HCT116 (cell line): Measurements from ENCODE around the gene SMIM35. TPM values are rescaled to one million over a fixed set of nuclear protein-coding genes. Genes with fewer than 3 reads are reported as not detected.

Experiments used
- ATAC-seq: fragments of 200-7000 bp; cut with Tn5 transposase; 2 replicates; pipeline ENCODE4 v1.9.1; 2020; ENCODE audit warnings: mild to moderate bottlenecking, moderate library complexity
- BruUV-seq: library from RNA; stranded (reverse); fragments of 400-500 nt; replicated peaks from 2 replicates; lab custom pipeline; 2021; lab: Mats Ljungman, UMichigan
- CTCF ChIA-PET: fragments of 300-600 bp; sonication (Branson Sonifier 250); formaldehyde crosslinking; loops from one replicate; lab custom pipeline; 2021; ENCODE audit warnings: antibody characterized with exemption; lab: Charles Lee
- POLR2A ChIA-PET: fragments of 300-600, 350-600 bp; sonication (Branson Sonifier 250); formaldehyde crosslinking; loops from one replicate; lab custom pipeline; 2021; ENCODE audit warnings: antibody characterized with exemption; lab: Charles Lee
- RAD21 ChIA-PET, 2 experiments: fragments of 300-600 bp; sonication (Branson Sonifier 250); formaldehyde crosslinking; loops; one replicate each; lab custom pipeline; 2023; ENCODE audit warnings: low total read pairs in 2 of 2; ENCODE audit not compliant: uncharacterized antibody in 2 of 2, unreplicated experiment in 2 of 2, low non-redundant PET in 1 of 2; lab: Charles Lee
- DNase-seq: peaks from one replicate; pipeline ENCODE4 v3.0.0-alpha.2; 2010; ENCODE audit warnings: low read depth, low spot score
- H2AFZ ChIP-seq: fragments of 200-600 bp; shearing (Covaris generic), sonication (generic); 2 replicates; pipeline ENCODE4 v1.6.1; 2017; ENCODE audit warnings: low read depth, mixed run types, mixed read lengths, antibody characterized with exemption, low read length; ENCODE audit not compliant: poor library complexity, severe bottlenecking
- H3K27ac ChIP-seq: 2 replicates; pipeline ENCODE4 v1.5.1; 2012; ENCODE audit warnings: low read depth, low read length
- H3K27me3 ChIP-seq: fragments of 200-600 bp; sonication (generic); 2 replicates; pipeline ENCODE4 v1.6.1; 2016; ENCODE audit warnings: mixed run types, low read length, mixed read lengths; ENCODE audit not compliant: insufficient read depth
- H3K36me3 ChIP-seq, 2 experiments: fragments of 200-500 bp in 1 of 2; fragments of 200-600 bp in 1 of 2; sonication (Bioruptor generic) in 1 of 2; sonication (generic) in 1 of 2; 2 replicates each; pipeline versions ENCODE4 v1.5.1 to v1.6.1; 2014 to 2016; ENCODE audit warnings: low read length in 2 of 2, inconsistent platforms in 1 of 2, mixed read lengths in 1 of 2, mixed run types in 1 of 2; ENCODE audit not compliant: insufficient read depth in 2 of 2, control insufficient read depth in 1 of 2
- H3K4me1 ChIP-seq, 2 experiments: fragments of 200-600 bp in 1 of 2; sonication (generic) in 1 of 2; 2 replicates each; pipeline versions ENCODE4 v1.5.1 to v1.6.1; 2012 to 2017; ENCODE audit warnings: low read length in 2 of 2, inconsistent platforms in 1 of 2, mild to moderate bottlenecking in 1 of 2, mixed read lengths in 1 of 2, mixed run types in 1 of 2, moderate library complexity in 1 of 2; ENCODE audit not compliant: insufficient read depth in 2 of 2, control insufficient read depth in 1 of 2
- H3K4me2 ChIP-seq: fragments of 200-600 bp; sonication (generic); 2 replicates; pipeline ENCODE4 v1.6.1; 2017; ENCODE audit warnings: mixed run types, low read length, mixed read lengths
- H3K4me3 ChIP-seq, 2 experiments: fragments of 200-600 bp in 1 of 2; sonication (generic) in 1 of 2; replicated peaks in 1 of 2; 2 replicates each; pipeline ENCODE4 v1.5.1; 2011 to 2016; ENCODE audit warnings: low read length in 2 of 2, control low read depth in 1 of 2, low read depth in 1 of 2, mild to moderate bottlenecking in 1 of 2, mixed read lengths in 1 of 2, mixed run types in 1 of 2
- H3K79me2 ChIP-seq: fragments of 200-600 bp; sonication (generic); 2 replicates; pipeline ENCODE4 v1.6.1; 2017; ENCODE audit warnings: mild to moderate bottlenecking, mixed run types, low read length, moderate library complexity, mixed read lengths; ENCODE audit not compliant: insufficient read depth
- H3K9ac ChIP-seq: fragments of 200-600 bp; sonication (generic); 2 replicates; pipeline ENCODE4 v1.6.1; 2016; ENCODE audit warnings: low read length, mixed read lengths
- H3K9me2 ChIP-seq: fragments of 200-600 bp; sonication (generic), shearing (Covaris generic); 2 replicates; pipeline ENCODE4 v1.6.1; 2017; ENCODE audit warnings: mixed run types, mild to moderate bottlenecking, moderate library complexity; ENCODE audit not compliant: insufficient read depth
- H3K9me3 ChIP-seq, 2 experiments: fragments of 200-500 bp in 1 of 2; fragments of 200-600 bp in 1 of 2; sonication (Bioruptor generic) in 1 of 2; sonication (generic) in 1 of 2; 2 replicates each; pipeline ENCODE4 v1.6.1; 2014 to 2017; ENCODE audit warnings: low read length in 2 of 2, mixed read lengths in 2 of 2, inconsistent platforms in 1 of 2, low read depth in 1 of 2, mild to moderate bottlenecking in 1 of 2, mixed run types in 1 of 2, moderate library complexity in 1 of 2; ENCODE audit not compliant: control insufficient read depth in 1 of 2, insufficient read depth in 1 of 2
- H4K20me1 ChIP-seq: fragments of 200-600 bp; sonication (generic), shearing (Covaris generic); 2 replicates; pipeline ENCODE4 v1.6.1; 2017; ENCODE audit warnings: mixed run types, mild to moderate bottlenecking, moderate library complexity; ENCODE audit not compliant: insufficient read depth
- CEBPB ChIP-seq: IDR thresholded peaks from 2 replicates; pipeline ENCODE4 v1.6.1; 2012; ENCODE audit warnings: low read depth
- POLR2A ChIP-seq: IDR thresholded peaks from 2 replicates; pipeline ENCODE4 v1.7.0; 2011; ENCODE audit warnings: borderline replicate concordance; ENCODE audit not compliant: insufficient read depth, insufficient read length; ENCODE audit errors: extremely low read depth
- REST ChIP-seq: IDR thresholded peaks from 2 replicates; pipeline ENCODE4 v1.6.1; 2012; ENCODE audit warnings: low read depth
- SRF ChIP-seq: IDR thresholded peaks from 2 replicates; pipeline ENCODE4 v1.6.1; 2012; ENCODE audit warnings: low read depth
- TCF7L2 ChIP-seq: IDR thresholded peaks from 2 replicates; pipeline ENCODE4 v1.7.0; 2011; ENCODE audit warnings: borderline replicate concordance, inconsistent platforms; ENCODE audit not compliant: insufficient read depth, insufficient read length; ENCODE audit errors: extremely low read depth
- ZBTB33 ChIP-seq: IDR thresholded peaks from 2 replicates; pipeline ENCODE4 v1.6.1; 2011; ENCODE audit warnings: mild to moderate bottlenecking, low read length, moderate library complexity; ENCODE audit not compliant: insufficient replicate concordance; ENCODE audit errors: extremely low read depth
- ZNF274 ChIP-seq: fragments of 200-500 bp; sonication (Bioruptor generic); IDR thresholded peaks from 2 replicates; pipeline ENCODE4 v1.6.1; 2014; ENCODE audit warnings: mild to moderate bottlenecking, low read depth, low read length, inconsistent platforms
- intact Hi-C: fragments of 100-400 bp; cut with micrococcal nuclease; formaldehyde crosslinking; loops from 2 replicates; pipeline ENCODE4 v1.10.0; 2022
- total RNA-seq: library from RNA; stranded (reverse); gene quantifications from one replicate; pipeline ENCODE4 v1.2.1, GENCODE V29; 2021; ENCODE audit not compliant: unreplicated experiment

The SMIM35 gene
- total RNA-seq, 1 experiment from 2014 or later = not detected

- Histone ChIP-seq H3K27me3 (no peaks in the 10 kb centered on the region), H3K9ac (no peak overlapping the region), H2AFZ (no peak overlapping the region), H3K9me3 (no peaks in the 10 kb centered on the region), H3K4me3 (no peak overlapping the region), H3K4me2 (no peak overlapping the region), H4K20me1 (no peaks in the 10 kb centered on the region), H3K79me2 (no peaks in the 10 kb centered on the region), H3K36me3 (no peaks in the 10 kb centered on the region), H3K27ac (no peak overlapping the region), H3K4me1 (peaks cover 0 to 6% of the 10 kb centered on the region in 2 experiments; a peak in 1 of 4 replicates), H3K9me2 (no peaks in the 10 kb centered on the region)
- ChIA-PET POLR2A (no interaction called here), CTCF (no interaction called here), RAD21 (no interaction called here)
- DNase-seq (no peak), ATAC-seq (no peak)
- intact Hi-C loops = no loop called here
- no peak for TF ChIP-seq CEBPB
- TF ChIP-seq SRF = no peak
- TF ChIP-seq TCF7L2 = no peak
- TF ChIP-seq ZBTB33 = no peak
- TF ChIP-seq POLR2A = no peak
- no peak for TF ChIP-seq ZNF274
- TF ChIP-seq REST = no peak
- BruUV-seq = no TSS peak
These were observed 42.1 kb upstream of the SMIM35 start for GRCh38 chr11:118128721-118129470.
